CD4-positive, alpha-beta T cell (primary cell): ENCODE data around the gene CTTN. TPM values are rescaled to one million over a fixed set of nuclear protein-coding genes. Genes with fewer than 3 reads are reported as not detected.

Source experiments
- ATAC-seq: fragments of 200-7000 bp; cut with Tn5 transposase; one replicate; pipeline ENCODE4 v1.10.0; 2022; ENCODE audit warnings: mild to moderate bottlenecking; ENCODE audit not compliant: poor library complexity
- CTCF ChIA-PET: fragments of 350-600 bp; sonication (Branson Sonifier 250); formaldehyde crosslinking; loops from one replicate; lab custom pipeline; 2021; ENCODE audit warnings: antibody characterized with exemption, inconsistent platforms; lab: Charles Lee
- POLR2A ChIA-PET: fragments of 350-600 bp; sonication (Branson Sonifier 250); formaldehyde crosslinking; loops from one replicate; lab custom pipeline; 2021; ENCODE audit warnings: antibody characterized with exemption, inconsistent platforms; lab: Charles Lee
- DNase-seq, 14 experiments: peaks; one replicate each; pipeline ENCODE4 v3.0.0-alpha.2; 2013 to 2020; ENCODE audit warnings: mixed read lengths in 2 of 14
- H3K27ac ChIP-seq, 2 donors: one replicate each; pipeline versions ENCODE4 v1.5.1 to v1.7.0; 2013; ENCODE audit warnings: low read length in 2 of 2, low read depth in 1 of 2, mild to moderate bottlenecking in 1 of 2
- H3K27me3 ChIP-seq, 2 experiments: 1 replicate in 1 of 2; 2 replicates in 1 of 2; pipeline versions ENCODE4 v1.6.1 to v1.7.0; 2013; ENCODE audit warnings: low read length in 2 of 2, control low read depth in 1 of 2, mild to moderate bottlenecking in 1 of 2, moderate library complexity in 1 of 2; ENCODE audit not compliant: insufficient read depth in 2 of 2, control insufficient read depth in 1 of 2
- H3K36me3 ChIP-seq: one replicate; pipeline ENCODE4 v1.6.1; 2013; ENCODE audit warnings: low read length, control low read depth; ENCODE audit not compliant: insufficient read depth
- H3K4me1 ChIP-seq: one replicate; pipeline ENCODE4 v1.6.1; 2013; ENCODE audit warnings: low read length, control low read depth; ENCODE audit not compliant: insufficient read depth
- H3K4me3 ChIP-seq: one replicate; pipeline ENCODE4 v1.5.1; 2013; ENCODE audit warnings: mild to moderate bottlenecking, low read length, moderate library complexity
- H3K9me3 ChIP-seq, 2 experiments: 1 replicate in 1 of 2; 2 replicates in 1 of 2; pipeline versions ENCODE4 v1.6.1 to v1.7.0; 2013; ENCODE audit warnings: low read length in 2 of 2, mild to moderate bottlenecking in 2 of 2, control low read depth in 1 of 2, moderate library complexity in 1 of 2; ENCODE audit not compliant: control insufficient read depth in 1 of 2, insufficient read depth in 1 of 2
- H3K27ac Mint-ChIP-seq: one replicate; pipeline ENCODE4 v1.8.0; 2020; ENCODE audit warnings: mixed read lengths
- H3K27me3 Mint-ChIP-seq: one replicate; pipeline ENCODE4 v1.8.0; 2021; ENCODE audit warnings: mixed read lengths
- H3K36me3 Mint-ChIP-seq: one replicate; pipeline ENCODE4 v1.8.0; 2021; ENCODE audit warnings: low read depth, mixed read lengths
- H3K4me1 Mint-ChIP-seq: one replicate; pipeline ENCODE4 v1.8.0; 2021; ENCODE audit warnings: low read depth, mixed read lengths
- H3K4me3 Mint-ChIP-seq: one replicate; pipeline ENCODE4 v1.8.0; 2020; ENCODE audit warnings: mild to moderate bottlenecking, mixed read lengths
- H3K9me3 Mint-ChIP-seq: one replicate; pipeline ENCODE4 v1.8.0; 2020; ENCODE audit warnings: mixed read lengths
- CTCF ChIP-seq: fragments of 200-600 bp; IDR thresholded peaks from one replicate; pipeline ENCODE4 v1.8.0; 2022; ENCODE audit warnings: antibody characterized with exemption, mild to moderate bottlenecking
- intact Hi-C, 2 experiments: fragments of 100-400 bp; cut with DNase I in 1 of 2; cut with micrococcal nuclease in 1 of 2; formaldehyde crosslinking; loops; one replicate each; pipeline versions ENCODE4 v1.15.1 to v1.9.0; 2023 to 2025; cut with DNase I, micrococcal nuclease
- total RNA-seq, 174 experiments: library from RNA in 2 of 174; stranded (reverse) in 2 of 174; gene quantifications; one replicate each; pipeline ENCODE4 v1.2.3 and lab custom pipeline; 2021 to 2026

CTTN gene
- total RNA-seq, 2 experiments from 2014 or later = 0.45 to 0.80 TPM

GRCh38 chr11:70429428-70429705 is 31.0 kb downstream of the CTTN start:
- no peak for DNase-seq
- Mint-ChIP-seq H3K4me3 (no peak overlapping the region), H3K27me3 (no peaks in the 10 kb centered on the region), H3K36me3 (no peaks in the 10 kb centered on the region), H3K27ac (no peak overlapping the region), H3K4me1 (no peaks in the 10 kb centered on the region), H3K9me3 (no peaks in the 10 kb centered on the region)
- H3K9me3 ChIP-seq = no peaks in the 10 kb centered on the region
- H3K27ac ChIP-seq = no peak overlapping the region
- ATAC-seq = no peak
- H3K36me3 ChIP-seq = no peaks in the 10 kb centered on the region
- intact Hi-C loops = no loop called here
- H3K4me3 ChIP-seq = no peak overlapping the region
- CTCF ChIA-PET = no interaction called here
- no peaks in the 10 kb centered on the region for H3K27me3 ChIP-seq
- TF ChIP-seq CTCF = no peak
- POLR2A ChIA-PET = no interaction called here
- H3K4me1 ChIP-seq = no peaks in the 10 kb centered on the region

DNA sequence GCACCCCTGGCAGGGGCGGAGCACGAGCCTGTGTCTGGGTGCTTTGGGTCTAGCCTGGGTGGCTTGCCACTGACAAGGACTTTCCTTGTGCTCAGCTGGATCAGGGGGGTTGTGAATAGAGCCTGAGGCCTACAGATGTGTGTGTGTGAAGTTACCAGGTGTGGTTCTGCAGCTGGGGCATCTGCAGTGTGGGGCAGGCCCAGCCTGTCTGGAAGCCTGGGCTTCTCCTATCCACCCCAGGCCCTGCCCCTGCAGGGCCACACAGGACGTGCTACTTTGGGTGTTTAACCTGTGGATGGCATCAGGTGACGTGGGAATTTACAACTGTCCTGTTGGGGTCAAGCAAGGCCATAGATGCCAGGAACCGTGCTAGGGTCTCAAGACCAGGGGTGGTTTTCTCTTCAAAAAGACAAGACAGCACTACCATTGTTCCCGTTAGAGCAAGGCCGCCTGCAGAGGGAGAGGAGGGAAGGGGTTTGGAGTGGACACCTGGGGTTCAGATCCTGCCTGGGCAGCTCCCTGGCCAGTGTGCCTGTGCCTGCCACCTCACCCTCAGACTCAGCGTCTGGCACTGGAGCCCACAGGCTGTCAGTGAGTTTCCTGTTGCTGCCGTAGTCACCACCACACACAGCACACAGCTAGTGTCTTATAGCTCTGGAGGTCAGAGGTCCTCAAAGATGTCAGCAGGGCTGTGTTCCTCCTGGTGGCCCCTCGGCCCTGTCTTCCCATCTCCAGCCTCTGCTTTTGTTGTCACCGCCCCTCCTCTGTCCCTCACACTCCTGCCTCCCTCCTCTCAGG is 31.6 kb downstream of the CTTN start:
- Mint-ChIP-seq H3K36me3 (no peaks in the 10 kb centered on the region), H3K9me3 (no peaks in the 10 kb centered on the region), H3K27ac (no peak overlapping the region), H3K4me3 (no peak overlapping the region), H3K27me3 (no peaks in the 10 kb centered on the region), H3K4me1 (no peaks in the 10 kb centered on the region)
- Histone ChIP-seq H3K27me3 (no peaks in the 10 kb centered on the region), H3K27ac (no peak overlapping the region), H3K4me3 (no peak overlapping the region), H3K4me1 (no peaks in the 10 kb centered on the region), H3K9me3 (no peaks in the 10 kb centered on the region), H3K36me3 (no peaks in the 10 kb centered on the region)
- ATAC-seq (no peak), DNase-seq (no peak)
- intact Hi-C loops = no loop called here
- ChIA-PET CTCF (no interaction called here), POLR2A (no interaction called here)
- TF ChIP-seq CTCF = no peak

DNA sequence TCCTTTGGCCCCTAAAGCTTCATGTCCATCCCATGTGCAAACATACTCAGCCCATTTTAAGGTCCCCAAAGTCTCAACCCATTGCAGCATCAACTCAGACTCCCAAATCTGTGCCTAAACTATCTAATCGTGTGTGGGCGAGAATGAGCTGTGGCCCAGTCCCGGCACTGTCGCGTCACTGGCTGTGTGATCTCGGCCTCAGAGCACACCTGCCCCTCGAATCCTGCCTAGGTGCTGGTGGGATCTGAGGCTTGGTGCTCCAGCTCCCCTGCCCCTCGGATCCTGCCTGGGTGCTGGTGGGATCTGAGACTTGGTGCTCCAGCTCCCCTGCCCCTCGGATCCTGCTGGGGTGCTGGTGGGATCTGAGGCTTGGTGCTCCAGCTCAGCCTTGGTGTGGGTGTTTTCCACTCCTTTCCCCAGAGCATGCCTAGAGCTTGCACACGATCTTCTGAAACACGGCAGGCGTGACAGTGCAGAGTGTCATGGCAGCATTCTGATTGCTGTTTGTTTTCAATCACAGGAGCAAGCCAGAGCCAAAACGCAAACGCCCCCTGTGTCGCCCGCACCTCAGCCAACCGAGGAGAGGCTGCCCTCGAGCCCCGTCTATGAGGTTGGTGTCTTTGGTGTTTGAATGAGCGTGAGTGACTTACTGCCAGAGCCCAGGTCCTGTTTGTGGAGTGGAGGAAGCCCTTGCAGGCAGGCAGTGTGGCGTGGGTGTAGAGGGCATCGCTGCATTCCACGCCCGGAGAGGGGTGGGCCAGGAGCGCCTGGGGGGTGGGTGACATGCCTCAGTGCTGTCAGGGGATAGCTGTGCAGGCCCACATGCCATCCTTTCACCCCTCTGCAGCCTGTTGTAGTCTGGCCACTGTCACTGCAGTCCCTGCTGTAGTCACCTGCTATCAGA is 32.6 kb downstream of the CTTN start:
- H3K27me3 ChIP-seq = no peaks in the 10 kb centered on the region
- no peaks in the 10 kb centered on the region for H3K36me3 Mint-ChIP-seq

More for the DNA sequence above, 32.6 kb downstream of the CTTN start:
- Mint-ChIP-seq H3K9me3 (no peaks in the 10 kb centered on the region), H3K27me3 (no peaks in the 10 kb centered on the region), H3K4me3 (no peak overlapping the region), H3K27ac (no peak overlapping the region), H3K4me1 (no peaks in the 10 kb centered on the region)
- intact Hi-C loops = no loop called here
- Histone ChIP-seq H3K4me1 (no peaks in the 10 kb centered on the region), H3K27ac (no peak overlapping the region), H3K9me3 (no peaks in the 10 kb centered on the region), H3K4me3 (no peak overlapping the region), H3K36me3 (no peaks in the 10 kb centered on the region)
- ATAC-seq (no peak), DNase-seq (no peak)
- TF ChIP-seq CTCF = no peak
- ChIA-PET CTCF (no interaction called here), POLR2A (no interaction called here)
